Astrocyte of the spinal cord (primary cell): ENCODE results near the gene ADGRE1.

Experiments
- DNase-seq: peaks from one replicate; pipeline ENCODE4 v3.0.0; 2011; ENCODE audit warnings: low read depth, low spot score
- H3K4me3 ChIP-seq: 2 replicates; pipeline ENCODE4 v1.5.1; 2011; ENCODE audit warnings: low read depth, mild to moderate bottlenecking, low read length, moderate library complexity
- CTCF ChIP-seq: IDR thresholded peaks from 2 replicates; pipeline ENCODE4 v1.5.1; 2012; ENCODE audit warnings: low read depth, mild to moderate bottlenecking, low read length, inconsistent platforms
- in situ Hi-C: cut with HindIII; loops from 2 replicates; pipeline ENCODE4 v1.10.0; 2017; ENCODE audit warnings: low sequenced_read_pairs

ADGRE1 gene

GRCh38 chr19:6851359-6851758 is 36.0 kb upstream of the ADGRE1 start:
- TF ChIP-seq CTCF, result no peak
- no peak for DNase-seq
- in situ Hi-C loops, result no loop called here
- no peak overlapping the region for H3K4me3 ChIP-seq

- H3K4me3 ChIP-seq, result no peak overlapping the region
- no peak for DNase-seq
- in situ Hi-C loops, result no loop called here
- TF ChIP-seq CTCF, result no peak
These were observed 35.4 kb upstream of the ADGRE1 start for GRCh38 chr19:6852001-6852400.

- no peak for DNase-seq
- H3K4me3 ChIP-seq, result no peak overlapping the region
- in situ Hi-C loops, result no loop called here
- no peak for TF ChIP-seq CTCF
These were observed 33.5 kb upstream of the ADGRE1 start for GRCh38 chr19:6853868-6854267.

- in situ Hi-C loops, result no loop called here
- TF ChIP-seq CTCF, result no peak
- DNase-seq, result no peak
- no peak overlapping the region for H3K4me3 ChIP-seq
These were observed 32.6 kb upstream of the ADGRE1 start for GRCh38 chr19:6854758-6855157.

- H3K4me3 ChIP-seq, result no peak overlapping the region
- in situ Hi-C loops, result no loop called here
- TF ChIP-seq CTCF, result no peak
- no peak for DNase-seq
These were observed 30.5 kb upstream of the ADGRE1 start for GRCh38 chr19:6856749-6857372.

GRCh38 chr19:6861683-6862286 is 25.6 kb upstream of the ADGRE1 start:
- TF ChIP-seq CTCF, result no peak
- in situ Hi-C loops, result no loop called here
- H3K4me3 ChIP-seq, result no peak overlapping the region
- DNase-seq, result no peak
